ENCODE data around the gene KCNQ4.

KCNQ4 gene

DNA sequence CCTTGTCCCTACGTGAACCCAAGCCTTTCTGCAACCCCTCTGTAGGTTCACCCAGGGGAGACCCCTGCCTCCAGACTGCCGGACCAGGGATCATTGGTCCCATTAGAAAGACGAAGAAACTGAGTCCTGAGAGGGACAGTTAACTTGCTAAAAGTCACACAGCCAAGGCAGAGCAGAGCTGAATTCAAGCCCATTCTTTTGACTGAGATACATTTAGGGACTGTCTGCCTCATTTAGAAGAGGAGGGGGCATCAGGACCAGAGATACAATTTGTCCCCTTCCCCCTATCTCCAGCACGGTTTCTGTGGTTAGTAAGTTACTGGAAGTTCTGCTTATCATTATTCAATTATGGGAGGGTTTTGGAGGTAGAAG is 19.1 kb downstream of the KCNQ4 start:
- no peak overlapping the region for H3K4me3 ChIP-seq (replicated peaks in 1 of 2; ENCODE audit: low read depth in 2 of 2, low read length in 2 of 2)
- TF ChIP-seq, protein P1, sequence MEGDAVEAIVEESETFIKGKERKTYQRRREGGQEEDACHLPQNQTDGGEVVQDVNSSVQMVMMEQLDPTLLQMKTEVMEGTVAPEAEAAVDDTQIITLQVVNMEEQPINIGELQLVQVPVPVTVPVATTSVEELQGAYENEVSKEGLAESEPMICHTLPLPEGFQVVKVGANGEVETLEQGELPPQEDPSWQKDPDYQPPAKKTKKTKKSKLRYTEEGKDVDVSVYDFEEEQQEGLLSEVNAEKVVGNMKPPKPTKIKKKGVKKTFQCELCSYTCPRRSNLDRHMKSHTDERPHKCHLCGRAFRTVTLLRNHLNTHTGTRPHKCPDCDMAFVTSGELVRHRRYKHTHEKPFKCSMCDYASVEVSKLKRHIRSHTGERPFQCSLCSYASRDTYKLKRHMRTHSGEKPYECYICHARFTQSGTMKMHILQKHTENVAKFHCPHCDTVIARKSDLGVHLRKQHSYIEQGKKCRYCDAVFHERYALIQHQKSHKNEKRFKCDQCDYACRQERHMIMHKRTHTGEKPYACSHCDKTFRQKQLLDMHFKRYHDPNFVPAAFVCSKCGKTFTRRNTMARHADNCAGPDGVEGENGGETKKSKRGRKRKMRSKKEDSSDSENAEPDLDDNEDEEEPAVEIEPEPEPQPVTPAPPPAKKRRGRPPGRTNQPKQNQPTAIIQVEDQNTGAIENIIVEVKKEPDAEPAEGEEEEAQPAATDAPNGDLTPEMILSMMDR (IDR thresholded peaks at IDR 0.05; ENCODE audit: low read depth, low read length): no peak
- DNase-seq (ENCODE audit: low read depth in 2 of 2): no peak

DNA sequence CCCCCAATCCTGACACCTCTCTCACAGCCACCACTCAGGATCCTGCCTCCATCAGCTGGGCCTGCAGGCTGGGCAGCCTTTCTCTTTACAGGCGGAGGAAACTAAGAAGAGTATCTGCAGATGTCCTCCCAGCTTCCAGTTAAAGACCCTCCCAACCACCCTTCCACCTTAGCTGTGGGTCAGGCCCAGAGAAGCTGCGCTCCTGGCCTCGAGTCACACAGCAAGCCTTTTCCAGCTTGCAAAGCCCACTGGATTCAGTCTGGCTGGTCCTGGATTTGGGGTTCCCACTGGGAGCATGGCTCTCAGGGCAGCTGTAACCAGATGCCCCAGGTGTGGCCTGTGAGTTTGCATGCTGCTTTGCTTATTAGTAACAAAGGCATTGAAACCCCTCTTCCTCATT is 19.9 kb downstream of the KCNQ4 start:
- no peak for DNase-seq (ENCODE audit: low read depth in 2 of 2)
- H3K4me3 ChIP-seq (replicated peaks in 1 of 2; ENCODE audit: low read depth in 2 of 2, low read length in 2 of 2): no peak overlapping the region
- TF ChIP-seq, protein P1 (IDR thresholded peaks at IDR 0.05; ENCODE audit: low read depth, low read length): no peak

DNA sequence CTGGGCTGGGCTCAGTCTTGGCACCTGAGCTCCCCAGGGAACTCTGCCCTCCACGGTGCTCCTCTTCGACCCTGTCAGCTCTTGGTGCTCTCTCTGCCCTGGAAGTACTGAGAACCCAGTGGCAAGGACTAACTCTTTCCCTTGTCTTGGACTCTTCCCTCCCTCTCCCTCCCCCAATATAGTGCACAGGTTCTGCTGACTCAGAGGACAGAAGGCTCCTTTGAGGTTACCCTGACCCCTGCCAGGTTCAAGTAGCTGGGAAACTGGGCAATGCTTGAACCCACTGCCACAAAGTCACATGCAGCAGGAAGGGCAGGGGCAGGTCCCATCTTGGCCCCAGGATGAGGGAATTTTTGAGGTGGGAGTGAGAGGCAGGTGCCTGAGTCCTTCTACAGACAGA is 20.3 kb downstream of the KCNQ4 start:
- H3K4me3 ChIP-seq (replicated peaks in 1 of 2; ENCODE audit: low read depth in 2 of 2, low read length in 2 of 2): no peak overlapping the region
- DNase-seq (ENCODE audit: low read depth in 2 of 2): no peak
- TF ChIP-seq, protein P1 (IDR thresholded peaks at IDR 0.05; ENCODE audit: low read depth, low read length): no peak

DNA sequence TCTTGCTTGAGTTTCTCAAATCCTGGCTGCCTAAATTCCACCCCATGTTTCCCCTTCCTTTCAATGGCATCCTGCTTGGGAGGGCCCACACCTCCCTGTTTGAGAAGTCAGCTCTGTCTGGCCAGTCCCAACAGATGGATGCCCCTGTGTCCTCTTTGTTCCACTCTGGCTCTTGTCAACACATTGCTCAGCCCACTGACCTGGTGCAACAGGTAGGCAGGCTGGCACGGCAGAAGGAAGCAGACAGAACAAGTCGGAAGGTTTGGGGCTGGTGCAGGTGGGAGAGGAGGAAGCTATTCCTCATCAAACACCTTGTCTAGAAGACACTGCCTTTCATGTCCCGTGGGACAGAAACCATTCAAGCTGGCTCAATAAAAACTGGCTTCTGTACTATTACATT is 22.7 kb downstream of the KCNQ4 start:
- TF ChIP-seq, protein P1 (IDR thresholded peaks at IDR 0.05; ENCODE audit: low read depth, low read length): no peak
- DNase-seq (ENCODE audit: low read depth in 2 of 2): no peak
- no peak overlapping the region for H3K4me3 ChIP-seq (replicated peaks in 1 of 2; ENCODE audit: low read depth in 2 of 2, low read length in 2 of 2)

DNA sequence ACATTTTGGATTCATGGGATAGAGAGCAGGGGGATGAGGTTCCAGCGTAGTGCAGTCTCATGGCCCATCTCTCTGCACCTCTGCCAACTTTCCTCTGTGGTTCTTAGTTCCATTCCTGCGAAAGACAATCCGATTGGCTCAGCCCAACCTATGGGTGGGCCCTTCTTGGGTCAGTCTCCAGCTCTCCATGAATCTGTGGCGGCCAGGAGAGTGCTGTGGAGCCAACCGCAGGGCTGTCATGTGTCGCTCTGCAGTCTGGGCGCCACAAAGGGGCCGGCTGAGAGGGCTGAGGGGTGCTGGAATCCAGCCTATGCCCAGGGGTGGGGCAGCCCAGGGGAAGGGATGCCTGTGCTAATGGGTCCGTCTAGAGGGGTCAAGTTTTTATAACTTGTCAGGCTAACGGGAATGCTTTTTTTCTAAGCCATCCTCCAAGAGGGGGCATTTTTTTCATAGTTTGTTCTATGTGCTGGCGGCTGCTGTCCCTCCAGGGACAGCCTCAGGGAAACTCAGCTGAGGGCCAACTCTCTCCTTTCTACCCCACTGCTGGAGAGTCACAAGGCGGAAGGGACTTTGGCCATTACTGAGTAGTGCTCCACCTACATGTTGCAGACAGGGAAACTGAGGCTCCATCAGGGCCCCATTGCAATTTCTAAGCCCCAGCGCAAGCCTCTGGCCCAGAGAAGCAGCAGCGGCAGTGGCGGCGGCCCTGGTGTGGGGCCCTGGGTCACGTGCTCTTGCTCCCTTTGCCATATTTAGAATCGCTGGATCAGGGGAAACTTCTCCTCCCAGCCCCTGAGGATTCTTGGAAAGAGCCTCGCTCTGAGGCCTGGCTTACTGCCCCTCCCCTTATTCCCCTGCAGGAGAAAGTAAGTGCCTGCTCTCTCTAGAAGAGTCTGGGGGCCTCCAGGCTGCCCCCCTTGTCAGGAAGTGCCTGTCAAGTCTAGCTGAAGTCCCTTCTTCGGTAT is 23.4 kb downstream of the KCNQ4 start:
- peak; percentile 27 to 39 for DNase-seq (ENCODE audit: low read depth in 2 of 2)
- TF ChIP-seq, protein P1 (IDR thresholded peaks at IDR 0.05; ENCODE audit: low read depth, low read length): no peak
- no peak overlapping the region for H3K4me3 ChIP-seq (replicated peaks in 1 of 2; ENCODE audit: low read depth in 2 of 2, low read length in 2 of 2)

DNA sequence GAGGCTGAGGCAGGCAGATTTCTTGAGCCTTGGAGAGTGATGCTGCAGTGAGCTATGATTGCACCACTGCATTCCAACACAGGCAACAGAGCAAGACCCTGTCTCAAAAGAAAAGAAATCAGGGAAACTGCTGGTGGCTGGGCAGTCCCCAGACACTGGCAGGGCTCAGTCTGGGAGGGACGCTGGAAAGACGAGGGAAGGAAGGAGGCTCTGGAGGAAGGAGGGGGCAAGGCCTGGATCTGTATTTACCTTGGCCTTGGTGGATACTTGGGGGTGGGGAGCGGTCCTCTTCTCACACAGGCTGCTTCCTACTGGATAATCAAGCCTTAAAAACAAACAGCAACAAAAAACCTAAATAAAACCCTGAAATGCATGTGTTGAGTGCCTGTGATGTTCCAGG is 24.4 kb downstream of the KCNQ4 start:
- TF ChIP-seq, protein P1 (IDR thresholded peaks at IDR 0.05; ENCODE audit: low read depth, low read length): no peak
- no peak overlapping the region for H3K4me3 ChIP-seq (replicated peaks in 1 of 2; ENCODE audit: low read depth in 2 of 2, low read length in 2 of 2)

More for the DNA sequence above, 24.4 kb downstream of the KCNQ4 start:
- no peak for DNase-seq (ENCODE audit: low read depth in 2 of 2)

Measured in cardiac fibroblast (primary cell).